ENCODE results near the gene CDK6. TPM values are rescaled to one million over a fixed set of nuclear protein-coding genes. Genes with fewer than 3 reads are reported as not detected.
A peak's percentile ranks its signal among the peaks of the same experiment; 100 is the strongest.

The CDK6 gene
- total RNA-seq, 1 experiment from 2014 or later, result 30.7 TPM

GRCh38 chr7:92682330-92682729 lies 154.0 kb downstream of the CDK6 start:
- Histone ChIP-seq H3K9me3 (no peaks in the 10 kb centered on the region), H3K36me3 (peaks cover 6% of the 10 kb centered on the region; the same call in 1 of the 2 replicates), H3K27me3 (no peaks in the 10 kb centered on the region), H3K4me3 (no peak overlapping the region)
- DNase-seq, result no peak

- H3K36me3 ChIP-seq, result peaks cover 6% of the 10 kb centered on the region; the same call in 1 of the 2 replicates
- no peak for DNase-seq
- no peaks in the 10 kb centered on the region for H3K9me3 ChIP-seq
- no peak overlapping the region for H3K4me3 ChIP-seq
- H3K27me3 ChIP-seq, result no peaks in the 10 kb centered on the region
Measured at GRCh38 chr7:92681633-92682032, 154.7 kb downstream of the CDK6 start.

GRCh38 chr7:92680442-92680841 lies 155.9 kb downstream of the CDK6 start:
- Histone ChIP-seq H3K36me3 (peaks cover 6% of the 10 kb centered on the region; the same call in 1 of the 2 replicates), H3K27me3 (no peaks in the 10 kb centered on the region), H3K4me3 (no peak overlapping the region), H3K9me3 (no peaks in the 10 kb centered on the region)
- DNase-seq, result no peak

GRCh38 chr7:92678291-92678920 lies 158.0 kb downstream of the CDK6 start:
- no peaks in the 10 kb centered on the region for H3K9me3 ChIP-seq
- no peak for DNase-seq
- H3K36me3 ChIP-seq, result no peaks in the 10 kb centered on the region; the same call in 1 of the 2 replicates
- H3K27me3 ChIP-seq, result no peaks in the 10 kb centered on the region
- H3K4me3 ChIP-seq, result no peak overlapping the region

- Histone ChIP-seq H3K4me3 (no peak overlapping the region), H3K36me3 (no peaks in the 10 kb centered on the region; the same call in none of the 2 replicates), H3K9me3 (no peaks in the 10 kb centered on the region), H3K27me3 (no peaks in the 10 kb centered on the region)
- no peak for DNase-seq
Measured at GRCh38 chr7:92674379-92674778, 162.0 kb downstream of the CDK6 start.

GRCh38 chr7:92671505-92672169 lies 164.7 kb downstream of the CDK6 start:
- no peak overlapping the region for H3K4me3 ChIP-seq
- H3K9me3 ChIP-seq, result no peaks in the 10 kb centered on the region
- no peaks in the 10 kb centered on the region for H3K27me3 ChIP-seq
- no peak for DNase-seq
- no peaks in the 10 kb centered on the region; the same call in none of the 2 replicates for H3K36me3 ChIP-seq

GRCh38 chr7:92670204-92670851 lies 166.0 kb downstream of the CDK6 start:
- peaks cover 3% of the 10 kb centered on the region for H3K36me3 ChIP-seq
- H3K4me3 ChIP-seq, result no peak overlapping the region
- H3K27me3 ChIP-seq, result no peaks in the 10 kb centered on the region
- no peaks in the 10 kb centered on the region for H3K9me3 ChIP-seq
- DNase-seq, result no peak

- H3K36me3 ChIP-seq, result peaks cover 3% of the 10 kb centered on the region
- H3K4me3 ChIP-seq, result no peak overlapping the region
- no peaks in the 10 kb centered on the region for H3K9me3 ChIP-seq
- peak; percentile 7 for DNase-seq
- H3K27me3 ChIP-seq, result no peaks in the 10 kb centered on the region
Measured at GRCh38 chr7:92669616-92670165, 166.7 kb downstream of the CDK6 start.

- DNase-seq, result no peak
- H3K27me3 ChIP-seq, result no peaks in the 10 kb centered on the region
- H3K9me3 ChIP-seq, result no peaks in the 10 kb centered on the region
- H3K36me3 ChIP-seq, result peaks cover 3% of the 10 kb centered on the region
- no peak overlapping the region for H3K4me3 ChIP-seq
Measured at GRCh38 chr7:92668564-92668963, 167.8 kb downstream of the CDK6 start.

- DNase-seq, result no peak
- Histone ChIP-seq H3K4me3 (no peak overlapping the region), H3K27me3 (no peaks in the 10 kb centered on the region), H3K9me3 (no peaks in the 10 kb centered on the region), H3K36me3 (peaks cover 3% of the 10 kb centered on the region)
Measured at GRCh38 chr7:92667816-92668535, 168.4 kb downstream of the CDK6 start.

GRCh38 chr7:92665926-92666325 lies 170.4 kb downstream of the CDK6 start:
- H3K4me3 ChIP-seq, result no peak overlapping the region
- no peak for DNase-seq
- peaks cover 3% of the 10 kb centered on the region for H3K36me3 ChIP-seq
- no peaks in the 10 kb centered on the region for H3K9me3 ChIP-seq
- no peaks in the 10 kb centered on the region for H3K27me3 ChIP-seq

- Histone ChIP-seq H3K27me3 (no peaks in the 10 kb centered on the region), H3K4me3 (no peak overlapping the region), H3K36me3 (peaks cover 3% of the 10 kb centered on the region; the same call in 1 of the 2 replicates), H3K9me3 (no peaks in the 10 kb centered on the region)
- DNase-seq, result no peak
Measured at GRCh38 chr7:92661651-92662050, 174.7 kb downstream of the CDK6 start.

GRCh38 chr7:92658671-92659070 lies 177.7 kb downstream of the CDK6 start:
- Histone ChIP-seq H3K9me3 (no peaks in the 10 kb centered on the region), H3K36me3 (no peaks in the 10 kb centered on the region), H3K27me3 (no peaks in the 10 kb centered on the region), H3K4me3 (no peak overlapping the region)
- no peak for DNase-seq

- Histone ChIP-seq H3K27me3 (no peaks in the 10 kb centered on the region), H3K9me3 (no peaks in the 10 kb centered on the region), H3K36me3 (no peaks in the 10 kb centered on the region), H3K4me3 (no peak overlapping the region)
- no peak for DNase-seq
Measured at GRCh38 chr7:92657391-92657790, 179.0 kb downstream of the CDK6 start.

GRCh38 chr7:92656121-92656520 lies 180.3 kb downstream of the CDK6 start:
- Histone ChIP-seq H3K9me3 (no peaks in the 10 kb centered on the region), H3K36me3 (no peaks in the 10 kb centered on the region), H3K27me3 (no peaks in the 10 kb centered on the region), H3K4me3 (no peak overlapping the region)
- no peak for DNase-seq

GRCh38 chr7:92655346-92655884 lies 181.0 kb downstream of the CDK6 start:
- H3K36me3 ChIP-seq, result no peaks in the 10 kb centered on the region
- no peaks in the 10 kb centered on the region for H3K27me3 ChIP-seq
- no peak for DNase-seq
- no peaks in the 10 kb centered on the region for H3K9me3 ChIP-seq
- no peak overlapping the region for H3K4me3 ChIP-seq

Measured in MG63 (cell line).